ENCODE measurements around the gene BLNK. TPM values are rescaled to one million over a fixed set of nuclear protein-coding genes. Genes with fewer than 3 reads are reported as not detected.

Gene BLNK
- polyA plus RNA-seq, 1 of the 3 experiments (the other 2 are of a cell fraction): not detected

- TF ChIP-seq JUND (IDR thresholded peaks at IDR 0.05) (no peak), IRF3 (IDR thresholded peaks at IDR 0.05; ENCODE audit: low read depth, low read length) (no peak), MAX (IDR thresholded peaks at IDR 0.05; ENCODE audit: low read depth) (no peak), TCF12 (IDR thresholded peaks at IDR 0.05) (no peak), RCOR1 (IDR thresholded peaks at IDR 0.05; ENCODE audit: low read length) (no peak), POLR2AphosphoS5 (IDR thresholded peaks at IDR 0.05; ENCODE audit: low read depth, low read length) (no peak), SMC3 (IDR thresholded peaks at IDR 0.05; ENCODE audit: low read depth, low read length) (no peak), RAD21 (IDR thresholded peaks at IDR 0.05; ENCODE audit: low read length) (no peak), NRF1 (IDR thresholded peaks at IDR 0.05; ENCODE audit: low read depth, low read length) (no peak), NFIC (IDR thresholded peaks at IDR 0.05; ENCODE audit: borderline replicate concordance) (no peak), EP300 (IDR thresholded peaks at IDR 0.05; ENCODE audit: borderline replicate concordance in 1 of 2, low read depth in 1 of 2, low read length in 1 of 2) (no peak), MEF2A (IDR thresholded peaks at IDR 0.05; ENCODE audit: borderline replicate concordance, low read depth) (no peak), REST (IDR thresholded peaks at IDR 0.05; ENCODE audit: low read depth, low read length) (no peak), PBX3 (IDR thresholded peaks at IDR 0.05) (no peak), EZH2phosphoT487 (IDR thresholded peaks at IDR 0.05; ENCODE audit: borderline replicate concordance, low read depth) (no peak), SIN3A (IDR thresholded peaks at IDR 0.05; ENCODE audit: borderline replicate concordance, low read depth, low read length) (no peak), RFX5 (IDR thresholded peaks at IDR 0.05; ENCODE audit: low read length) (no peak), ELF1 (IDR thresholded peaks at IDR 0.05) (no peak), YY1 (IDR thresholded peaks at IDR 0.05; ENCODE audit: low read depth) (no peak)
- TF ChIP-seq, protein P1, sequence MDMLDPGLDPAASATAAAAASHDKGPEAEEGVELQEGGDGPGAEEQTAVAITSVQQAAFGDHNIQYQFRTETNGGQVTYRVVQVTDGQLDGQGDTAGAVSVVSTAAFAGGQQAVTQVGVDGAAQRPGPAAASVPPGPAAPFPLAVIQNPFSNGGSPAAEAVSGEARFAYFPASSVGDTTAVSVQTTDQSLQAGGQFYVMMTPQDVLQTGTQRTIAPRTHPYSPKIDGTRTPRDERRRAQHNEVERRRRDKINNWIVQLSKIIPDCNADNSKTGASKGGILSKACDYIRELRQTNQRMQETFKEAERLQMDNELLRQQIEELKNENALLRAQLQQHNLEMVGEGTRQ (IDR thresholded peaks at IDR 0.05; ENCODE audit: borderline replicate concordance, low read depth, low read length): no peak
- no peak overlapping the region for H3K27ac ChIP-seq (ENCODE audit: low read depth in 2 of 2, low read length in 1 of 2)
- H3K9ac ChIP-seq: no peak overlapping the region
- no peak overlapping the region for H2AFZ ChIP-seq (ENCODE audit: low read depth)
- no peak overlapping the region for H3K4me2 ChIP-seq
- ChIA-PET POLR2A (no interaction called here), CTCF (interaction anchor here (0.5 to 1.9 kb wide), 5 partner anchors 15 to 625 kb away, joined by 3 to 9 read pairs (median 4); no protein-coding TSS in a partner anchor)
- H3K9me3 ChIP-seq: no peaks in the 10 kb centered on the region
- H4K20me1 ChIP-seq (ENCODE audit: insufficient read depth): no peaks in the 10 kb centered on the region
- H3K79me2 ChIP-seq (ENCODE audit: insufficient read depth): no peaks in the 10 kb centered on the region
- H3K9me2 ChIP-seq: no peaks in the 10 kb centered on the region
- no peaks in the 10 kb centered on the region for H3K36me3 ChIP-seq (replicated peaks in 1 of 2; ENCODE audit: control insufficient read depth in 1 of 2, insufficient read depth in 2 of 2, low read length in 1 of 2)
- H3F3A ChIP-seq (replicated peaks; ENCODE audit: insufficient read depth): no peaks in the 10 kb centered on the region
- no peaks in the 10 kb centered on the region for H3K4me1 ChIP-seq (ENCODE audit: control insufficient read depth in 1 of 2, insufficient read depth in 2 of 2, low read depth in 1 of 2, low read length in 1 of 2)
- no peaks in the 10 kb centered on the region; the same call in 1 of the 2 replicates for H3K27me3 ChIP-seq (ENCODE audit: insufficient read depth)
- no peak for DNase-seq
- 62% methylated on average over 4 of the region's 4 CpGs for WGBS (ENCODE audit: low lambda C conversion rate)
- H3K4me3 ChIP-seq (ENCODE audit: low read depth in 2 of 2, low read length in 1 of 2): no peak overlapping the region
Measured at GRCh38 chr10:96317067-96317833, 45.9 kb upstream of the BLNK start.

Measured in SK-N-SH (cell line).